ENCODE measurements around the gene ASPN. TPM values are rescaled to one million over a fixed set of nuclear protein-coding genes. Genes with fewer than 3 reads are reported as not detected.

ASPN gene
- total and polyA plus RNA-seq, 10 of the 15 experiments (the other 5 are each of a cell fraction or from before 2014, with no cell fraction given), result 0.03 to 0.47 (median 0.42) TPM; not detected in 7

DNA sequence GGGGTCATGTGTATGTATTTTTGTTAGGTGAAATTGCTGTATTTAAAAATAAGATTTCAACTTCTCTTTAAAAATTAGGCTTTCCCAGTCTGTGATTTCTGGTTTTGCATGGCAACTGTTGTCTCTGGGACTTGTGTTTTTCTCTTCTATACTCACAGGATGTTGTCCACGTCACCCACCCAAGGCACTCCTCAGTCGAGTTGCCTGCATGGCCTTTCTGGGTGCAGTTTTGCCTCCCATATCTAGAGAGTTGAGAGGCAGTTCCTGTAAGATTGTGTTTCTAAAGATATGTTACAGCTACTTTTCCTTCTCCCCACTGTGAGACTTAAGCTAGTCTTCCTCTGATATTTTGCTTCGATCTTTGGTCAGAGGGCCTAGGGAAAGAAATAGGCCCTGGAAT, 2.3 kb upstream of the ASPN start (continued):
- TF ChIP-seq USF2 (IDR thresholded peaks at IDR 0.05; ENCODE audit: borderline replicate concordance, low read depth, low read length) (no peak), JUND (IDR thresholded peaks at IDR 0.05; ENCODE audit: low read depth, low read length) (no peak)

DNA sequence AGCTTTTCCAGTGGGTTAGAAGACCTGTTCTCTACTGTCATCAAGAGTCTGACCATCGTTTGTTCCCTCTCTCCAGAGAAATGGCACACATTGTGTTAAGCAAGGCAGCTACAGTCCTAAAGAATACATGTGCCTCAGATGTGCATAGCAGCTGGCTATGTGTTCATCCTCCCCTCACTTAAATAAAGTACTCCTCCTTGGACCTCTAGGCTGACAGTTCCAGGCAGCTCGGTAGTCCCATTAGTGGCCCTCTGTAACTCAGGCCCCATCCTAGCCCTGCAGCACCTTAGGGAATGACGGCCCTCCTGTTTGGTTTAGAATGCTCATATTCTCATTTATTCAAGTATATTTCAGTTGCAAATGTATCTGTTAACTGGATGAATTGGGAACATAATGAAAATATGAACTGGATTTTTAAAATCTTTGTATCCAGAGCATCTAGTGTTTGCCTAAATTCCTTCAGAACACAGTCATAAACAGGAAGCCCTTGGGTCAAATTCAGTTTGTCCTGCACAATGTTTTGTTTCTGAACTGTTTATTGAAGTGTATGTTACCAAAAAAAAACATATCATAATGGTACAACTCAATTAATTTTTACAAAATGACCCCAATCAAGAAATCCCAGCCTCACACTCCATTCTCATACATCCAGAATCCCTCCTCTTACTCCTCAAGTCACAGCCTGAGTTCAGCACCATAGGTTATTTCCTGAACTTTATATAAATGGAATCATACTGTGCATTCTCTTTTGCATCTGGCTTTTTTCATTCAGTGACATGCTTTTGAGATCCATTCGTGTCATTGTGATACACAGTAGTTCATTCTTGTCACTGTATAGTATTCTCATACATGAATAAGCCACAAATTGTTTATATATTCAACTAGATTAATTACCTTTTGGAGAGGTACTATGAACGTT, 1.6 kb upstream of the ASPN start:
- Histone ChIP-seq H2AFZ (ENCODE audit: control insufficient read depth, low read depth, low read length) (no peak overlapping the region), H3K9me3 (replicated peaks; ENCODE audit: control insufficient read depth, insufficient read depth, low read length) (no peaks in the 10 kb centered on the region), H3K27ac (ENCODE audit: control insufficient read depth, insufficient read depth) (no peak overlapping the region), H3K79me2 (ENCODE audit: control insufficient read depth, insufficient read depth, low read length) (no peaks in the 10 kb centered on the region), H3K4me3 (no peak overlapping the region), H3K4me2 (ENCODE audit: control insufficient read depth, insufficient read depth) (no peak overlapping the region), H3K27me3 (replicated peaks in 1 of 2; ENCODE audit: control insufficient read depth in 2 of 2, insufficient read depth in 2 of 2, low read length in 1 of 2) (no peaks in the 10 kb centered on the region), H3K36me3 (ENCODE audit: control insufficient read depth in 2 of 2, insufficient read depth in 2 of 2, low read length in 1 of 2) (no peaks in the 10 kb centered on the region), H4K20me1 (ENCODE audit: control insufficient read depth, insufficient read depth) (no peaks in the 10 kb centered on the region), H3K9ac (ENCODE audit: control insufficient read depth, insufficient read depth, low read length) (no peak overlapping the region), H3K4me1 (ENCODE audit: control insufficient read depth, insufficient read depth, low read length) (0 out of 2 replicates have a peak, but pooled peaks cover 4% of the 10 kb centered on the region)
- CTCF ChIA-PET, result no interaction called here
- RAD21 ChIA-PET (ENCODE audit: unreplicated experiment), result no interaction called here
- BruUV-seq (replicated peaks), result no TSS peak
- intact Hi-C loops (cut with micrococcal nuclease; ENCODE audit: unreplicated experiment) (no loop called here), in situ Hi-C loops (cut with MboI) (no loop called here)
- FAIRE-seq (no peak), DNase-seq (ENCODE audit: low read depth, low spot score) (no peak), ATAC-seq (no peak)
- POLR2A ChIA-PET, result no interaction called here
- 85% methylated on average over 5 of the region's 5 CpGs for WGBS (ENCODE audit: insufficient coverage, insufficient replicate concordance, low lambda C conversion rate, missing lambda C conversion rate)
- SMC1A ChIA-PET (ENCODE audit: uncharacterized antibody, unreplicated experiment), result no interaction called here
- TF ChIP-seq, protein P1, sequence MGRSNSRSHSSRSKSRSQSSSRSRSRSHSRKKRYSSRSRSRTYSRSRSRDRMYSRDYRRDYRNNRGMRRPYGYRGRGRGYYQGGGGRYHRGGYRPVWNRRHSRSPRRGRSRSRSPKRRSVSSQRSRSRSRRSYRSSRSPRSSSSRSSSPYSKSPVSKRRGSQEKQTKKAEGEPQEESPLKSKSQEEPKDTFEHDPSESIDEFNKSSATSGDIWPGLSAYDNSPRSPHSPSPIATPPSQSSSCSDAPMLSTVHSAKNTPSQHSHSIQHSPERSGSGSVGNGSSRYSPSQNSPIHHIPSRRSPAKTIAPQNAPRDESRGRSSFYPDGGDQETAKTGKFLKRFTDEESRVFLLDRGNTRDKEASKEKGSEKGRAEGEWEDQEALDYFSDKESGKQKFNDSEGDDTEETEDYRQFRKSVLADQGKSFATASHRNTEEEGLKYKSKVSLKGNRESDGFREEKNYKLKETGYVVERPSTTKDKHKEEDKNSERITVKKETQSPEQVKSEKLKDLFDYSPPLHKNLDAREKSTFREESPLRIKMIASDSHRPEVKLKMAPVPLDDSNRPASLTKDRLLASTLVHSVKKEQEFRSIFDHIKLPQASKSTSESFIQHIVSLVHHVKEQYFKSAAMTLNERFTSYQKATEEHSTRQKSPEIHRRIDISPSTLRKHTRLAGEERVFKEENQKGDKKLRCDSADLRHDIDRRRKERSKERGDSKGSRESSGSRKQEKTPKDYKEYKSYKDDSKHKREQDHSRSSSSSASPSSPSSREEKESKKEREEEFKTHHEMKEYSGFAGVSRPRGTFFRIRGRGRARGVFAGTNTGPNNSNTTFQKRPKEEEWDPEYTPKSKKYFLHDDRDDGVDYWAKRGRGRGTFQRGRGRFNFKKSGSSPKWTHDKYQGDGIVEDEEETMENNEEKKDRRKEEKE (IDR thresholded peaks at IDR 0.05), result no peak
- TF ChIP-seq ZNF24 (IDR thresholded peaks at IDR 0.05) (no peak), ASH2L (IDR thresholded peaks at IDR 0.05; ENCODE audit: borderline replicate concordance, low read depth) (no peak), GABPA (IDR thresholded peaks at IDR 0.05; ENCODE audit: low read depth) (no peak), IRF5 (IDR thresholded peaks at IDR 0.05; ENCODE audit: borderline replicate concordance) (no peak), CBFB (IDR thresholded peaks at IDR 0.05; ENCODE audit: low read depth) (no peak), SP1 (IDR thresholded peaks at IDR 0.05; ENCODE audit: low read depth, low read length) (no peak), MTA2 (IDR thresholded peaks at IDR 0.05; ENCODE audit: low read depth) (no peak), CEBPB (IDR thresholded peaks at IDR 0.05; ENCODE audit: borderline replicate concordance in 1 of 2, low read depth in 2 of 2, low read length in 2 of 2) (no peak), BACH1 (IDR thresholded peaks at IDR 0.05; ENCODE audit: borderline replicate concordance) (no peak), KLF5 (IDR thresholded peaks at IDR 0.05; ENCODE audit: partially characterized antibody) (no peak), MLLT1 (IDR thresholded peaks at IDR 0.05) (no peak), TCF12 (IDR thresholded peaks at IDR 0.05; ENCODE audit: low read depth, low read length) (no peak)

Data from GM12878 (cell line).